ENCODE results near the gene TENM4. TPM values are rescaled to one million over a fixed set of nuclear protein-coding genes. Genes with fewer than 3 reads are reported as not detected.

Gene TENM4
- total RNA-seq, 1 experiment from 2014 or later: 18.7 TPM

- in situ Hi-C loops (cut with HindIII; ENCODE audit: low sequenced_read_pairs): no loop called here
- DNase-seq (ENCODE audit: low spot score): no peak
Measured at GRCh38 chr11:79363861-79364378, 76.9 kb downstream of the TENM4 start.

- in situ Hi-C loops (cut with HindIII; ENCODE audit: low sequenced_read_pairs): no loop called here
- DNase-seq (ENCODE audit: low spot score): no peak
Measured at GRCh38 chr11:79363256-79363655, 77.6 kb downstream of the TENM4 start.

GRCh38 chr11:79362821-79363220 is 78.0 kb downstream of the TENM4 start:
- in situ Hi-C loops (cut with HindIII; ENCODE audit: low sequenced_read_pairs): no loop called here
- no peak for DNase-seq (ENCODE audit: low spot score)

- DNase-seq (ENCODE audit: low spot score): no peak
- in situ Hi-C loops (cut with HindIII; ENCODE audit: low sequenced_read_pairs): no loop called here
Measured at GRCh38 chr11:79362206-79362757, 78.5 kb downstream of the TENM4 start.

- in situ Hi-C loops (cut with HindIII; ENCODE audit: low sequenced_read_pairs): no loop called here
- no peak for DNase-seq (ENCODE audit: low spot score)
Measured at GRCh38 chr11:79358258-79358657, 82.6 kb downstream of the TENM4 start.

- in situ Hi-C loops (cut with HindIII; ENCODE audit: low sequenced_read_pairs): no loop called here
- no peak for DNase-seq (ENCODE audit: low spot score)
Measured at GRCh38 chr11:79353706-79354105, 87.1 kb downstream of the TENM4 start.

- DNase-seq (ENCODE audit: low spot score): no peak
- in situ Hi-C loops (cut with HindIII; ENCODE audit: low sequenced_read_pairs): no loop called here
Measured at GRCh38 chr11:79352349-79352703, 88.5 kb downstream of the TENM4 start.

GRCh38 chr11:79348976-79349682 is 91.7 kb downstream of the TENM4 start:
- no peak for DNase-seq (ENCODE audit: low spot score)
- in situ Hi-C loops (cut with HindIII; ENCODE audit: low sequenced_read_pairs): no loop called here

- DNase-seq (ENCODE audit: low spot score): no peak
- in situ Hi-C loops (cut with HindIII; ENCODE audit: low sequenced_read_pairs): no loop called here
Measured at GRCh38 chr11:79346021-79346420, 94.8 kb downstream of the TENM4 start.

- no peak for DNase-seq (ENCODE audit: low spot score)
- in situ Hi-C loops (cut with HindIII; ENCODE audit: low sequenced_read_pairs): no loop called here
Measured at GRCh38 chr11:79344753-79345294, 96.0 kb downstream of the TENM4 start.

- in situ Hi-C loops (cut with HindIII; ENCODE audit: low sequenced_read_pairs): no loop called here
- no peak for DNase-seq (ENCODE audit: low spot score)
Measured at GRCh38 chr11:79342686-79343085, 98.1 kb downstream of the TENM4 start.

GRCh38 chr11:79342236-79342635 is 98.6 kb downstream of the TENM4 start:
- no peak for DNase-seq (ENCODE audit: low spot score)
- in situ Hi-C loops (cut with HindIII; ENCODE audit: low sequenced_read_pairs): no loop called here

GRCh38 chr11:79340535-79340934 is 100.3 kb downstream of the TENM4 start:
- in situ Hi-C loops (cut with HindIII; ENCODE audit: low sequenced_read_pairs): no loop called here
- DNase-seq (ENCODE audit: low spot score): no peak

GRCh38 chr11:79336797-79337517 is 103.9 kb downstream of the TENM4 start:
- in situ Hi-C loops (cut with HindIII; ENCODE audit: low sequenced_read_pairs): no loop called here
- DNase-seq (ENCODE audit: low spot score): no peak

GRCh38 chr11:79335681-79336080 is 105.1 kb downstream of the TENM4 start:
- DNase-seq (ENCODE audit: low spot score): no peak
- in situ Hi-C loops (cut with HindIII; ENCODE audit: low sequenced_read_pairs): no loop called here

- in situ Hi-C loops (cut with HindIII; ENCODE audit: low sequenced_read_pairs): no loop called here
- no peak for DNase-seq (ENCODE audit: low spot score)
Measured at GRCh38 chr11:79333355-79333754, 107.5 kb downstream of the TENM4 start.

GRCh38 chr11:79332017-79332416 is 108.8 kb downstream of the TENM4 start:
- in situ Hi-C loops (cut with HindIII; ENCODE audit: low sequenced_read_pairs): no loop called here
- no peak for DNase-seq (ENCODE audit: low spot score)

- DNase-seq (ENCODE audit: low spot score): no peak
- in situ Hi-C loops (cut with HindIII; ENCODE audit: low sequenced_read_pairs): no loop called here
Measured at GRCh38 chr11:79331203-79331901, 109.5 kb downstream of the TENM4 start.

GRCh38 chr11:79330651-79331050 is 110.2 kb downstream of the TENM4 start:
- no peak for DNase-seq (ENCODE audit: low spot score)
- in situ Hi-C loops (cut with HindIII; ENCODE audit: low sequenced_read_pairs): no loop called here

GRCh38 chr11:79329561-79329960 is 111.3 kb downstream of the TENM4 start:
- in situ Hi-C loops (cut with HindIII; ENCODE audit: low sequenced_read_pairs): no loop called here
- no peak for DNase-seq (ENCODE audit: low spot score)

Measured in G401 (cell line).